Heart right ventricle (tissue), 16 donors: ENCODE measurements around the gene FGF22. TPM values are rescaled to one million over a fixed set of nuclear protein-coding genes. Genes with fewer than 3 reads are reported as not detected.

ENCODE experiments used
- ATAC-seq, 8 donors: fragments of 200-7000 bp; cut with Tn5 transposase; one replicate each; pipeline ENCODE4 v1.9.1; 2020; ENCODE audit warnings: mild to moderate bottlenecking in 8 of 8, moderate library complexity in 8 of 8, moderate number of reproducible peaks in 1 of 8
- DNase-seq, 2 donors: peaks; one replicate each; pipeline ENCODE4 v3.0.0-alpha.2; 2020
- H3K27ac ChIP-seq, 10 donors: fragments of 200-600 bp; sonication (generic) in 2 of 10; one replicate each; pipeline versions ENCODE4 v1.5.0 to v1.8.0; 2020 to 2022; ENCODE audit warnings: mild to moderate bottlenecking in 3 of 10
- H3K27me3 ChIP-seq, 7 donors: fragments of 200-600 bp; one replicate each; pipeline ENCODE4 v1.8.0; 2021 to 2022; ENCODE audit warnings: mild to moderate bottlenecking in 2 of 7
- H3K36me3 ChIP-seq, 9 donors: fragments of 200-600 bp; sonication (generic) in 1 of 9; one replicate each; pipeline versions ENCODE4 v1.5.0 to v1.8.0; 2020 to 2022; ENCODE audit warnings: mild to moderate bottlenecking in 2 of 9
- H3K4me1 ChIP-seq, 9 donors: fragments of 200-600 bp; sonication (generic) in 1 of 9; one replicate each; pipeline versions ENCODE4 v1.5.0 to v1.8.0; 2020 to 2022; ENCODE audit warnings: mild to moderate bottlenecking in 4 of 9
- H3K4me3 ChIP-seq, 10 donors: fragments of 200-600 bp; sonication (generic) in 2 of 10; one replicate each; pipeline versions ENCODE4 v1.5.0 to v1.8.0; 2020 to 2022; ENCODE audit warnings: mild to moderate bottlenecking in 7 of 10, moderate library complexity in 2 of 10
- H3K9me3 ChIP-seq, 11 donors: fragments of 200-600 bp in 10 of 11; sonication (generic) in 2 of 11; one replicate each; pipeline versions ENCODE4 v1.5.0 to v1.8.0; 2013 to 2022; ENCODE audit warnings: mild to moderate bottlenecking in 2 of 11, control low read depth in 1 of 11, moderate library complexity in 1 of 11
- WGBS, 2 donors: extraction: QIAGEN DNeasy Blood & Tissue Kit; methylation state at CpG; one replicate each; pipeline ENCODE4 v1.1.7; 2013; ENCODE audit warnings: inconsistent platforms in 1 of 2; 5-methylcytosine and 5-hydroxymethylcytosine counted together
- intact Hi-C, 10 donors: fragments of 100-400 bp; cut with DNase I; formaldehyde crosslinking; loops; one replicate each; pipeline versions ENCODE4 v1.11.1 to v1.14.2; 2022
- polyA plus RNA-seq, 2 donors: library from polyadenylated mRNA; stranded (reverse); fragments of 200-250 nt; gene quantifications; one replicate each; pipeline ENCODE4 v1.2.3, GENCODE V29; 2013
- total RNA-seq, 10 donors: library from RNA; stranded (reverse); fragmentation: NEBNext Ultra II Directional in 3 of 10; extraction: Animal tissue kit (Norgen Biotek cat#: 25700) in 3 of 10; gene quantifications; one replicate each; pipeline versions ENCODE4 v1.2.1 to v1.2.4, GENCODE V29; 2021 to 2023
- TF ChIP-seq, protein P1 (sequence below), 9 donors: fragments of 200-600 bp; sonication (generic) in 2 of 9; IDR thresholded peaks; one replicate each; pipeline versions ENCODE4 v1.5.0 to v1.8.0; 2021 to 2022; ENCODE audit warnings: antibody characterized with exemption in 9 of 9, mild to moderate bottlenecking in 5 of 9, moderate library complexity in 1 of 9
- donor health status: Arrhythmogenic right ventricular cardiomyopathy.
- donor health status: ischemic (EF 13 %, LVEDD 7.1; RV severe dilation, severe dysfunction).
- donor health status: healthy with polysubstance abuse.
- donor health status: DM: no; HTN: yes; CAD: no.
- donor health status: DM: no; HTN: no; CAD: no.
- donor health status: ischemic (EF 25% LVEDD 6.9; RV normal size, moderate dysfunction).
- donor health status: ischemic (EF 25% LVEDD 5.7; RV mildly dilated, moderate dysfunction).
- donor health status: healthy.
- donor health status: DM: yes; HTN: yes; CAD: no.
- donor health status: Ischemic cardiomyopathy.
- donor health status: ischemic (EF 35%, LVEDD 5.7; RV mildly dilated, moderate dysfunction).
- donor health status: nonischemic (EF 11% LVEDD 7.7; RV severe dilation, severe dysfunction).
- donor health status: DM: yes; HTN: yes; CAD: no.
- donor health status: PGD.
- donor health status: ischemic (EF 29% LVEDD 5.4; RV normal size, mild dysfunction).
- donor health status: nonischemic (EF 23%, LVEDD 6.1; RV moderate dilation, normal function).

Gene FGF22
- total and polyA plus RNA-seq, 12 donors, result 0.16 to 0.44 (median 0.30) TPM; not detected in 5

DNA sequence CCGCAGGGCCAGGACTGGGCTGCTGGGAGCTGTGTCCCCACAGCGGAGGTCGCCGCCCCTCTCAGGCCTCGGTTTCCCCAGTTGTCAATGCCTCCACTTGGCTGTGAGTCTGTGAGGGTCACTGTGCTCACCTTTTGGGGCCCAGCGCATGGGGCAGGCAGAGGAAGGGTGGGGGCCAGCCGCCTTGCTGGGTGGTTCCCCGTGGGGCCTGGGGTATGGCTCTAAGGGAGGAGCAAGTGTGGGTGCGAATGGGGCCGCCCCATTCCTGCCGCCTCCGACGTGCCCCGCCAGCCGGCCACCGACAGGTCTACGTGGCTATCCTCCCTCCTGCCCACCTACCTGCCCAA lies 800 bp upstream of the FGF22 start:
- ATAC-seq (peak in 1 of 8 donors; percentile 5), DNase-seq (no peak)
- peaks cover 0 to 16% (median 0%) of the 10 kb centered on the region in 7 donors for H3K27me3 ChIP-seq
- peak overlapping the region in 1 of 10 donors; percentile 31 for H3K27ac ChIP-seq
- WGBS, 2 donors, result 57 to 66% methylated on average over 17 of the region's 17 CpGs
- intact Hi-C loops, result loop anchor here in 1 of 10 donors (10.0 kb wide), 1 partner anchor 104 kb away; the partner anchor contains the start of gene CDC34
- peaks cover 10 to 21% (median 16%) of the 10 kb centered on the region in 9 donors for H3K4me1 ChIP-seq
- TF ChIP-seq, protein P1, sequence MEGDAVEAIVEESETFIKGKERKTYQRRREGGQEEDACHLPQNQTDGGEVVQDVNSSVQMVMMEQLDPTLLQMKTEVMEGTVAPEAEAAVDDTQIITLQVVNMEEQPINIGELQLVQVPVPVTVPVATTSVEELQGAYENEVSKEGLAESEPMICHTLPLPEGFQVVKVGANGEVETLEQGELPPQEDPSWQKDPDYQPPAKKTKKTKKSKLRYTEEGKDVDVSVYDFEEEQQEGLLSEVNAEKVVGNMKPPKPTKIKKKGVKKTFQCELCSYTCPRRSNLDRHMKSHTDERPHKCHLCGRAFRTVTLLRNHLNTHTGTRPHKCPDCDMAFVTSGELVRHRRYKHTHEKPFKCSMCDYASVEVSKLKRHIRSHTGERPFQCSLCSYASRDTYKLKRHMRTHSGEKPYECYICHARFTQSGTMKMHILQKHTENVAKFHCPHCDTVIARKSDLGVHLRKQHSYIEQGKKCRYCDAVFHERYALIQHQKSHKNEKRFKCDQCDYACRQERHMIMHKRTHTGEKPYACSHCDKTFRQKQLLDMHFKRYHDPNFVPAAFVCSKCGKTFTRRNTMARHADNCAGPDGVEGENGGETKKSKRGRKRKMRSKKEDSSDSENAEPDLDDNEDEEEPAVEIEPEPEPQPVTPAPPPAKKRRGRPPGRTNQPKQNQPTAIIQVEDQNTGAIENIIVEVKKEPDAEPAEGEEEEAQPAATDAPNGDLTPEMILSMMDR (IDR thresholded peaks at IDR 0.05), result no peak
- H3K9me3 ChIP-seq, result no peaks in the 10 kb centered on the region
- H3K36me3 ChIP-seq, result no peaks in the 10 kb centered on the region
- H3K4me3 ChIP-seq, result peak overlapping the region in 9 of 10 donors; percentile 27 to 56 (median 47)

DNA sequence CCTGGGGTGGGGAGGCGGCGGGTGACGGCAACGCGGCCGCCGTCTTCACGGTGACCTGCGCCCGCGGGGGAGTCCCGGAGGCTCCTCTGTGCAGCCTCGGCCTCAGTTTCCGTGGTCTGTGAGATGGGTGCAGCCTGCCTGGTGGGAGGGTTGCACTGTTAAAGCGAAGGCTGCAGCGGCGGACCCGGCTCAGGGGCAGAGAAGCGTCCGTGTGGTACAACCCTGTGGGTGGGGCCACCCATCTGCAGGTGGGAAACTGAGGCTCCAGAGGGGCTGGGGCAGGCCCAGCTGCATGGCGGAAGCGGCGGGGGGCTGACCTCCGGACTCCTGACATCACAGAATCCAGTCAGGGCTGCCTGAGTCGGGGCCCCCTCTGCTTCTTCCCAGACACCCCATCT lies 481 bp downstream of the FGF22 start:
- Histone ChIP-seq H3K36me3 (peaks cover 0 to 8% (median 0%) of the 10 kb centered on the region in 9 donors), H3K4me3 (peak overlapping the region in 8 of 10 donors; percentile 27 to 56 (median 46)), H3K27me3 (peaks cover 0 to 16% (median 0%) of the 10 kb centered on the region in 7 donors), H3K9me3 (no peaks in the 10 kb centered on the region), H3K27ac (peak overlapping the region in 2 of 10 donors; percentile 4 to 23), H3K4me1 (peaks cover 4 to 12% (median 10%) of the 10 kb centered on the region in 9 donors)
- DNase-seq (no peak), ATAC-seq (no peak)
- TF ChIP-seq, protein P1 (IDR thresholded peaks at IDR 0.05), result no peak
- intact Hi-C loops, result no loop called here
- 48 to 63% methylated on average over 19 to 25 of the region's 25 CpGs for WGBS, 2 donors

DNA sequence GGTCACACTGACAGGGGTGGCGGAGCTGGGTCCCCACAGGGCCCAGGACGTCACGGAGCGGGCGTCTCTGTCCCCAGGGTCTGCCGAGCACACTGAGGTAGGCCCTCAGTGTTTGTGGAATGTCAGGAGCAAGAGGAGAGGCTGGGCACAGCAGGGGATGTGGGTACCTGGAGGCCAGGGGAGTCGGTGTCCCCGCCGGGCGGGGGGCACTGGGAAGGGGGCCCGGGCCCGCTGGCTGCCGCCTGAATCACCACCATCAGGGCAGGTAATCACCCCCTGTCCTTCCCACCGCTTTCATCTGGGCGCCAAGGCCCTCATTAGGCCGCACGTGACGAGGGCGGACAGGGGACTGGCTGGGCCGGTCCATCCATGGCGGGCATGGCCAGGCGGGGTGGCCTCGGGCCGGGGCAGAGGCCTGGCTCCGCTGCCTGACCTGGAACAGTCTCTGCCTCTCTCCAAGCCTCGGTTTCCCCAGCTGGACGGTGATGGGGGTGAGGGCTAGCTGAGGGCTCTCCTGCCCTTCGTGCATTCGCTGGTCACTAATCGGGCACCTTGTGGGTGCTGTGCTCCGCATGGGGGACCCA lies 1.0 kb downstream of the FGF22 start:
- H3K27ac ChIP-seq, result no peak overlapping the region
- ATAC-seq (no peak), DNase-seq (no peak)
- intact Hi-C loops, result no loop called here
- peaks cover 0 to 12% (median 0%) of the 10 kb centered on the region in 9 donors for H3K36me3 ChIP-seq
- TF ChIP-seq, protein P1 (IDR thresholded peaks at IDR 0.05), result no peak
- H3K9me3 ChIP-seq, result no peaks in the 10 kb centered on the region
- WGBS, 2 donors, result 92 to 95% methylated on average over 30 to 31 of the region's 31 CpGs
- no peak overlapping the region for H3K4me3 ChIP-seq
- peaks cover 4 to 12% (median 10%) of the 10 kb centered on the region in 9 donors for H3K4me1 ChIP-seq
- H3K27me3 ChIP-seq, result peaks cover 0 to 16% (median 0%) of the 10 kb centered on the region in 7 donors

DNA sequence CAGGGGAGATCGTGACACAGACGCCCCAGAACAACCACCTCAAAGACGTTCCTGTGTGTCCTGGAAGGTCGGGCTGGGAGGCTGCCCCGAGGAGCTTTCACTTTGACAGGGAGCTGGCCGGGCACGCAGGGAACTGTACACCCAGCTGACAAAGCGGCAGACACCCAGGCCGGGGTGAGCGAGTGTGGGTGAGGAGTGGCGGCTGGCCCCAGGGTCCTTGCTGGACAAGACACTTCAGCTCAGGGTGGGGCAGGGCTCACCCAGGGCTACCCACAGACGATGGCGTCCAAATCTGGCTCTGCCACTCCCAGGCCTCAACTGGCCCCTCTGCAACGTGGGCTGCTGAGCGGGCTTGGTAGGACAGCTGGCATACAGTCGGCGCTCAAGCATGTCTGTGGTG lies 2.0 kb downstream of the FGF22 start:
- intact Hi-C loops, result no loop called here
- ATAC-seq (no peak), DNase-seq (no peak)

More for the DNA sequence above, 2.0 kb downstream of the FGF22 start:
- TF ChIP-seq, protein P1 (IDR thresholded peaks at IDR 0.05), result no peak
- Histone ChIP-seq H3K4me1 (peaks cover 4 to 12% (median 10%) of the 10 kb centered on the region in 9 donors), H3K4me3 (no peak overlapping the region), H3K36me3 (peaks cover 0 to 21% (median 1%) of the 10 kb centered on the region in 9 donors), H3K27me3 (peaks cover 0 to 16% (median 0%) of the 10 kb centered on the region in 7 donors), H3K27ac (no peak overlapping the region), H3K9me3 (no peaks in the 10 kb centered on the region)
- 86 to 90% methylated on average over 17 of the region's 17 CpGs for WGBS, 2 donors
